Activated naive CD8-positive, alpha-beta T cell treated with anti-CD3 and anti-CD28 coated beads, Interleukin-2, amount 50 U/mL, for 16 hours (primary cell): ENCODE measurements around the gene FBXO33.
"Not testable (repeated sequence)": the region's sequence is repeated elsewhere in the genome, so short reads cannot be mapped to it uniquely, and the experiment has no call there.

Source experiments
- DNase-seq: peaks from one replicate; pipeline ENCODE4 v3.0.0-alpha.2; 2020; ENCODE audit warnings: low read depth, low spot score

Gene FBXO33

DNA sequence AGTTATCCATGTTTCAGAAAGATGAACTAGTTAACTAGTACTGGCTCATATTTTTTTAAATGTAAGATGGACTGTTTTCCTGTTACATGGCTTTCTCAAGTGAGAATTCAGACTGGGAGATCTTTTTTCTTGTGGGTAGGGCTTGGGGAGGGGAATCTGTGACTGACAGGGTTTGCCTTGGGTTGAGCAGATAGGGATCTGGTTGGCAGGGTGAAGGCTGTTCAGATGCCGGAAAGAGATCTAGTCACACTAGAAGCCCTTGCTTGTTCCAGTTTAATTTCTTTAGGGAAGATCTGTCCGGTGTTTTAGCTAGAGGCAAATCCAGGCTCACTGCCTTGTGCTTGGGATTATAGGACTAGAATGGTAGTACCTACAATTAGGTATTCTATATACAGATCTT is 63.2 kb downstream of the FBXO33 start:
- DNase-seq = no peak

DNA sequence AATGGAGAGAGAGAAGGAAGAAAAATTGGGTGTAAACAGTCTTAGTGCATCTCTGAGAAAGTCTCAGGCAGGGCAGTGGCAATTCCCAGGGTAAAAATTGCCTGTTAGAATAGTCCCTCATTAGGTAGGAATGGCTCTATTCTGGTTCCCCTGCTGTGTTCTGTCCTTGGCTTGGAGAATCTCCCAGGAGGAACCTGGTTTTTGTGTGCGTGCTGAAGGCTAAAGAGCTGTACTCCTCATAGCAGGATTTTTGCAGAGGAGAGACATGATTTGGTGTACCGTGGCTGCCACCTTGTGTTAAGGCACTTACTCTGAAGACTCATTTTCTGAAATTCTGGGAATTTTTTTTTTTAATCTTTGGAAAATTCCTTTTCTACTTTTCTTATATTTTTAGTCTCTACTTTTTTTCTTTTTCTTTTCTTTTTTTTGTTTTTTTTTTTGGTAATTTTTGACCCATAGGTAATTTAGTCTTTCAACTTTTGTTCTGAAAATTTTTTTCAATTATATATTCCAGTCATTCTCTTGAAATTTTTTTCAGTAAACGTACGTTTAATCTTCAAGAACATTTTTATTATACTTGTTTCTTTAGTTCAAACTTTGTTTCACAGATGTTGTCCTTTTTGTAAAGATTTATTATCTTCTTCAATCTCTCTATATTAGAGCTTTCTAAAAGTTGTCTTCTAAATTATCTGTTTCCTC is 63.8 kb downstream of the FBXO33 start:
- no peak for DNase-seq

DNA sequence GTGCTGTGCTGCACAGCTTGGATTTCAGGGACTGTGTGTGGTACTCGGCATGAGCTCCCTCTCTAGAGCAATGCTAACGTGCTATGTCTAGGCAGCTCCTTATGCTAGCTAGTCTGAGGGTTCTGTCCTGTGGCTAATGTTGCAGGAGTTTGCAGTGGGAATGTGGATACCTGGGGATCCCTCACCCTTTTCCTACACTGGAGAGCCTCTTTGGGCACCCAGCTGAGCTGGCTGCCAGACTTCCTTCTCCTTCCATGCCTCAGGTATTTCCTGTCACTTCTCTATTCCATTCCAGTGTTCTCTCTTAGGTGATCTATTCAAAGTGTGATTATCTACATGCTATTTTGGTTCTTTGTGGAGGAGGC is 64.9 kb downstream of the FBXO33 start:
- no peak for DNase-seq

DNA sequence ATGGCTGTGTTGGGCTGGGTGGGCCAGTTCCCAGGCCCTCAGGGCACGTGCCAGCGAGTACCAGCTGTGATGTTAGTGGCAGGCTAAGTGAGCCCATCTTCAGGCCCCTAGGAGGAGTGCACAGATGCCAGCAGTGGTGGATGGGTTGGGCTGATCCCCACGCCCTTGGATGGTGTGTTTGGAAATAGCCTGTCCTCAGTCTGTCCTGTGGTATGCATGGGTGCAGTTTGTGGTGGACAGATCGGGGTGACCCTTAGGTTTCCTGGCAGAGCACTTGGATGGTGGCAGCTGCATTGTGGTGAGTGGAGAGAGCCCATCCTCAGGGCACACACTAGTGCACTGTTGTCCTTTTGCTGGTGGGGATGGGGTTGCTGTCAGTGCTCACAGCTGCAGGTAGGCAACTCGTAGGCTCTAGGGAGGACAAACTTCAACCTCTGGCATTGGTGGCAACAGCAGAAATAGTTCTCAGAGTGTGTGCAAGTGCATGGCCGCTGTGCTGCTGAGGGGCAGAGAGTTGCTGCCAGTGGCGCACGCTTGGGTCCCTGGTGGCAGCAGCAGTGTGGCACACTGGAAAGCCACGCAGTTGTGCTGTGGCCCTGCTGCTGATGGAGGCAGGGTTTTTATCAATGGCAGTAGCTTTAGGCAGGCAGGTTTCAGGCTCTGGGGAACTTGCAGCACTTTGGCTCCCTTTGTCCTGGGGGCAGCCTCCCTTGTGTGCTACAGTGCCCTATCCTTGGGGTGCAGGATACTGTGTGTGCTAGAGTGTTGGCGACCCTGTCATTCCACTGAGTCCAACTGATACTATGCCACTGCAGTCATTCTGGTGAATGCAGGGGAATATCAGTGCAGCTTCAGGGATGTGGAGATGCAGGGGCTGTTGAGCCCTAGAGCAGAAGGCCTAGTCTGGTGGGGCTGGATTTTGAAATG is 65.5 kb downstream of the FBXO33 start:
- no peak for DNase-seq

DNA sequence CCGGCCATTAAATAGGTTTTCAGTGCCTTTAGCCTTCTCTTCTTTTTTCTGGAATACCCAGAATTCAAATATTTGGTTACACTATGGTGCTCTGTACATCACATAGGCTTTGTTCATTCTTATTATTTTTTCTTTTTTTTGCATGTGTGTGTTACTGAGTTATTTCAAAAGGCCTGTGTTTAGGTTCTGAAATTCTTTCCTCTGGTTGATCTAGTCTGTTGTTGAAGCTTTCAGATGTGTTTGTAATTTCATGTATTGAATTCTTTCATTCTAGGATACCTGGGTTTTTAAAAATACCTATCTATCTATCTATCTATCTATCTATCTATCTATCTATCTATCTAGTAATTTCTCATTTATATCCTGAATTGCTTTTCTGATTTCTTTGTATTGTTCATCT is 66.9 kb downstream of the FBXO33 start:
- DNase-seq = no peak

DNA sequence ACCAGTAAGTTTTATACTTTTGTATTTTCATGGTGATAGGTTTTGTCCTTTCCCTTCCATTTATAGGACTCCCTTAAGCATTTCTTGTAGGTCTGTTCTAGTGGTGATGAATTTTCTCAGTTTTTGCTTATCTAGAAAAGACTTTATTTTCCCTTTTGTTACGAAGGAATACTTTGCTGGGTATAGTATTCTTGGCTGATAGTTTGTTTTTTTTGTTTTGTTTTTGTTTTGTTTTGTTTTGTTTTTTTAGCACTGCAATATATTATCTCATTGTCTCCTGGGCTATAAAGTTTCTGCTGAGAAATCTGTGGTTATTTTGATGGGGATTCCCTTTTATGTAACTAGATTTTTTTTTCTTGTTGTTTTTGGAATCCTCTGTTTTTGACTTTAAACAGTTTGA is 67.7 kb downstream of the FBXO33 start:
- no peak for DNase-seq

DNA sequence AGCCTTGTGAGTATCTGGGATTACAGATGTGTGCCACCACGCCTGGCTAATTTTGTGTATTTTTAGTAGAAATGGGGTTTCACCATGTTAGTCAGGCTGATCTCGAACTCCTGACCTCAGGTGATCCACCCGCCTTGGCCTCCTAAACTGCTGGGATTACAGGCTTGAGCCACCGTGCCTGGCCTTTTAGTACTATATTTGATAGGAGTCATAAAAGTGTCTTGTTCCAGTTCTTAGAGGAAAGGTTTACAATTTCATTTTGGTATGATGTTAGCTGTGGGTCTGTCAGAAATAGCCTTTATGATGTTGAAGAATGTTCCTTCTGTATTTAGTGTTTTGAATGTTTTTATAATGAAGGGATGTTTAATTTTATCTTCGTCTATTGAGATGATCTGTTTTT is 70.7 kb downstream of the FBXO33 start:
- DNase-seq = not testable (repeated sequence)

DNA sequence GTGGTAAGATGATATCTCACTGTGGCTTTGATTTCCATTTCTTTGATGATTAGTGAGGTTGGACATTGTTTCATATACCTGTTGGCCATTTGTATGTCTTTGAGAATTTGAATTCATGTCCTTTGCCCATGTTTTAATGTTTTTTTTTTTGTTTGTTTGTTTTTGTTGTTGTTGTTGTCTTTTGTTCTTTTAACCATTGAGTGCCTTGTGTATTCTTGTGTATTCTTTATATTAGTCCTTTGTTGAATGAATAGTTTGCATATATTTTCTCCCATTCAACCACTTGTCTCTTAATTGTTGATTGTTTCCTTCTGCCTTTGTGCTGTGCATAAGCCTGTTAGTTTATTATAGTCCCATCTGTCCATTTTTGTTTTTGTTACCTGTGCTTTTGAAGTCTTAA is 71.9 kb downstream of the FBXO33 start:
- DNase-seq = no peak

DNA sequence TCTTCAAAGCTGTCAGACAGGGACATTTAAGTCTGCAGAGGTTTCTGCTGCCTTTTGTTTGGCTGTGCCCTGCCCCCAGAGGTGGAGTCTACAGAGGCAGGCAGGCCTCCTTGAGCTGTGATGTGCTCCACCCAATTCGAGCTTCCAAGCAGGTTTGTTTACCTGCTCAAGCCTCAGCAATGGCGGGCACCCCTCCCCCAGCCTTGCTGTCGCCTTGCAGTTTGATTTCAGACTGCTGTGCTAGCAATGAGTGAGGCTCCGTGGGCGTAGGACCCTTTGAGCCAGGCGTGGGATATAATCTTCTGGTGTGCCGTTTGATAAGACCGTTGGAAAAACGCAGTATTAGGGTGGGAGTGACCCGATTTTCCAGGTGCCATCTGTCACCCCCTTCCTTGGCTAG is 73.2 kb downstream of the FBXO33 start:
- DNase-seq = not testable (repeated sequence)

DNA sequence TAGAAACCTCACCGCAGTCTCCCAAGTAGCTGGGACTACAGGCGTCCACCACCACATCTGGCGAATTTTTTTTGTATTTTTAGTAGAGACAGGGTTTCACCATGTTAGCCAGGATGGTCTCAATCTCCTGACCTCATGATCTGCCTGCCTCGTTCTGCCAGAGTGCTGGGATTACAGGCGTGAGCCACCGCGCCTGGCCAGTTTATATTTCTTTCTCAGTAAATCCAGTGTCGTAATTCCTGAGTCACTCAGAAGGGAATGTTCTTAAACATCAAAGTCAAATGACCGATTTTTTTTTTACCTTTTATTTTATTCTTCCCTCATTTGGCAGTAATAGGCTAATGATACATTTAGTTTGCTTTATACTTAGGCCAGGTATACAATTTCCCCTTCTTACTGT is 80.5 kb downstream of the FBXO33 start:
- DNase-seq = no peak

DNA sequence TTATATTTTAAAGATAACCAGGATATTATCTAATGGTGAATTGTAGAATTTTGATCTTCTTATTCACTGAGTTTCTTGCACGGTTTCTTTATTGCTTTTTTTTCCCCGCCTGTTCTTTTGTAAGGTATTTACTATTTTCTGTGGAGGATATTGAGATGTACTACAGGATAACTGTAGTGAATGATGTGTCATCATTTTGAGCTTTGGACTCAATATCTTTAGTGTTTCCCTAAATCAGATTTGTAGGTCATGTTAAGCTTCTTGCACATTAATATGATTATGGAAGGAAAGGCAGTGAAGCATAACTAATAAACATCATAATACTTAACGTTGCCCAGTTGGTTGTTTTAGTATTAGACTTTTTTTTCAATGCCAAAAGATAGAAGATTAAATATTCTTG is 81.4 kb downstream of the FBXO33 start:
- DNase-seq = no peak
